Colonic mucosa (tissue), 4 donors: ENCODE measurements around the gene SOWAHA. TPM values are rescaled to one million over a fixed set of nuclear protein-coding genes. Genes with fewer than 3 reads are reported as not detected.
A peak's percentile ranks its signal among the peaks of the same experiment; 100 is the strongest.

ENCODE experiments used
- DNase-seq: peaks from one replicate; pipeline ENCODE4 v3.0.0-alpha.2; 2020
- H3K27ac ChIP-seq: fragments of 200-600 bp; one replicate; pipeline ENCODE4 v1.8.0; 2021
- H3K27me3 ChIP-seq: fragments of 200-600 bp; one replicate; pipeline ENCODE4 v1.8.0; 2021
- H3K36me3 ChIP-seq: fragments of 200-600 bp; one replicate; pipeline ENCODE4 v1.8.0; 2021
- H3K4me1 ChIP-seq: fragments of 200-600 bp; one replicate; pipeline ENCODE4 v1.8.0; 2021; ENCODE audit warnings: mild to moderate bottlenecking
- H3K4me3 ChIP-seq: fragments of 200-600 bp; one replicate; pipeline ENCODE4 v1.8.0; 2021
- H3K9ac ChIP-seq, 2 donors: one replicate each; pipeline ENCODE4 v1.7.0; 2013; ENCODE audit warnings: control low read depth in 2 of 2, low read depth in 2 of 2, low read length in 2 of 2
- H3K9me3 ChIP-seq: fragments of 200-600 bp; one replicate; pipeline ENCODE4 v1.8.0; 2021
- CTCF ChIP-seq: fragments of 200-600 bp; IDR thresholded peaks from one replicate; pipeline ENCODE4 v1.8.0; 2022; ENCODE audit warnings: antibody characterized with exemption, mild to moderate bottlenecking
- intact Hi-C: fragments of 100-400 bp; cut with DNase I; formaldehyde crosslinking; loops from one replicate; pipeline ENCODE4 v1.14.1; 2022
- total RNA-seq, 2 donors: library from RNA; stranded (reverse); fragmentation: NEBNext Ultra II Directional in 1 of 2; extraction: Animal tissue kit (Norgen Biotek cat#: 25700) in 1 of 2; gene quantifications; one replicate each; pipeline ENCODE4 v1.2.1, GENCODE V29; 2021
- donor health status: healthy.
- donor health status: DM: no; HTN: no; CAD: no.
- donor health status: DM: no; HTN: no; CAD: no.

The SOWAHA gene
- total RNA-seq, 2 donors from 2014 or later, result 12.4 to 30.7 TPM

GRCh38 chr5:132772291-132773070, 40.6 kb upstream of the SOWAHA start:
- intact Hi-C loops, result no loop called here
- no peak overlapping the region for H3K9ac ChIP-seq
- DNase-seq, result no peak
- no peaks in the 10 kb centered on the region for H3K36me3 ChIP-seq
- H3K9me3 ChIP-seq, result no peaks in the 10 kb centered on the region
- no peaks in the 10 kb centered on the region for H3K27me3 ChIP-seq
- H3K4me3 ChIP-seq, result no peak overlapping the region
- no peak overlapping the region for H3K27ac ChIP-seq
- TF ChIP-seq CTCF, result no peak
- peaks cover 8% of the 10 kb centered on the region for H3K4me1 ChIP-seq

GRCh38 chr5:132773114-132773513, 40.0 kb upstream of the SOWAHA start:
- no peak for DNase-seq

GRCh38 chr5:132773601-132774355, 39.3 kb upstream of the SOWAHA start:
- DNase-seq, result no peak
- TF ChIP-seq CTCF, result no peak
- Histone ChIP-seq H3K4me1 (peaks cover 8% of the 10 kb centered on the region), H3K36me3 (no peaks in the 10 kb centered on the region), H3K27me3 (no peaks in the 10 kb centered on the region), H3K9me3 (no peaks in the 10 kb centered on the region), H3K27ac (no peak overlapping the region), H3K4me3 (no peak overlapping the region), H3K9ac (no peak overlapping the region)
- intact Hi-C loops, result no loop called here

More at GRCh38 chr5:132773114-132773513, 40.0 kb upstream of the SOWAHA start:
- intact Hi-C loops, result no loop called here
- Histone ChIP-seq H3K27me3 (no peaks in the 10 kb centered on the region), H3K4me1 (peaks cover 8% of the 10 kb centered on the region), H3K9me3 (no peaks in the 10 kb centered on the region), H3K9ac (no peak overlapping the region), H3K36me3 (no peaks in the 10 kb centered on the region), H3K27ac (no peak overlapping the region), H3K4me3 (no peak overlapping the region)
- TF ChIP-seq CTCF, result no peak

- H3K9ac ChIP-seq, result peak overlapping the region in 1 of 2 donors; percentile 17
- no peak for TF ChIP-seq CTCF
- H3K27ac ChIP-seq, result no peak overlapping the region
- peaks cover 8% of the 10 kb centered on the region for H3K4me1 ChIP-seq
- intact Hi-C loops, result no loop called here
- no peaks in the 10 kb centered on the region for H3K36me3 ChIP-seq
- DNase-seq, result no peak
- no peaks in the 10 kb centered on the region for H3K9me3 ChIP-seq
- H3K4me3 ChIP-seq, result no peak overlapping the region
- no peaks in the 10 kb centered on the region for H3K27me3 ChIP-seq
Observed at GRCh38 chr5:132774406-132774805, 38.7 kb upstream of the SOWAHA start.

GRCh38 chr5:132774896-132775295, 38.2 kb upstream of the SOWAHA start:
- Histone ChIP-seq H3K9ac (peak overlapping the region in 1 of 2 donors; percentile 36), H3K27me3 (no peaks in the 10 kb centered on the region), H3K36me3 (no peaks in the 10 kb centered on the region), H3K27ac (no peak overlapping the region), H3K9me3 (no peaks in the 10 kb centered on the region), H3K4me1 (peaks cover 8% of the 10 kb centered on the region), H3K4me3 (no peak overlapping the region)
- DNase-seq, result peak; percentile 68
- no peak for TF ChIP-seq CTCF
- intact Hi-C loops, result no loop called here
